ENCODE data around the gene SUGP1.

Gene SUGP1

GRCh38 chr19:19303411-19303810, 16.9 kb downstream of the SUGP1 start:
- Histone ChIP-seq H4K20me1 (ENCODE audit: insufficient read depth, low read length) (0 out of 2 replicates have a peak, but pooled peaks cover 7% of the 10 kb centered on the region), H3K9ac (ENCODE audit: low read depth, low read length) (no peak overlapping the region), H3K9me3 (ENCODE audit: insufficient read depth, low read length, severe bottlenecking) (no peaks in the 10 kb centered on the region), H3K4me2 (ENCODE audit: insufficient read depth, low read length) (no peak overlapping the region), H3K36me3 (ENCODE audit: insufficient read depth, low read length) (peaks cover 74% of the 10 kb centered on the region), H3K79me2 (ENCODE audit: insufficient read depth, low read length) (no peaks in the 10 kb centered on the region), H3K27me3 (ENCODE audit: insufficient read depth, low read length, poor library complexity) (no peaks in the 10 kb centered on the region), H3K4me1 (ENCODE audit: insufficient read depth, low read length) (no peaks in the 10 kb centered on the region), H3K4me3 (ENCODE audit: low read depth in 1 of 2, low read length in 2 of 2) (no peak overlapping the region), H3K27ac (ENCODE audit: low read length) (no peak overlapping the region), H2AFZ (ENCODE audit: low read depth, low read length) (no peak overlapping the region)
- DNase-seq (no peak), ATAC-seq (ENCODE audit: insufficient read depth, low read depth) (no peak)
- TF ChIP-seq EZH2 (IDR thresholded peaks at IDR 0.05; ENCODE audit: borderline replicate concordance, low read depth, low read length, severe bottlenecking) (no peak), CTCF (IDR thresholded peaks at IDR 0.05; ENCODE audit: borderline replicate concordance, extremely low read depth, low read length, poor library complexity, severe bottlenecking) (no peak)

GRCh38 chr19:19300613-19301012, 19.7 kb downstream of the SUGP1 start:
- H4K20me1 ChIP-seq (ENCODE audit: insufficient read depth, low read length): 0 out of 2 replicates have a peak, but pooled peaks cover 5% of the 10 kb centered on the region
- no peaks in the 10 kb centered on the region for H3K27me3 ChIP-seq (ENCODE audit: insufficient read depth, low read length, poor library complexity)
- ATAC-seq (ENCODE audit: insufficient read depth, low read depth) (no peak), DNase-seq (no peak)
- no peak overlapping the region for H3K4me3 ChIP-seq (ENCODE audit: low read depth in 1 of 2, low read length in 2 of 2)
- H2AFZ ChIP-seq (ENCODE audit: low read depth, low read length): no peak overlapping the region
- H3K4me1 ChIP-seq (ENCODE audit: insufficient read depth, low read length): no peaks in the 10 kb centered on the region
- H3K9ac ChIP-seq (ENCODE audit: low read depth, low read length): no peak overlapping the region
- no peak overlapping the region for H3K27ac ChIP-seq (ENCODE audit: low read length)
- no peak for TF ChIP-seq EZH2 (IDR thresholded peaks at IDR 0.05; ENCODE audit: borderline replicate concordance, low read depth, low read length, severe bottlenecking)
- TF ChIP-seq CTCF (IDR thresholded peaks at IDR 0.05; ENCODE audit: borderline replicate concordance, extremely low read depth, low read length, poor library complexity, severe bottlenecking): no peak
- no peak overlapping the region for H3K4me2 ChIP-seq (ENCODE audit: insufficient read depth, low read length)
- H3K9me3 ChIP-seq (ENCODE audit: insufficient read depth, low read length, severe bottlenecking): no peaks in the 10 kb centered on the region
- peaks cover 69% of the 10 kb centered on the region for H3K36me3 ChIP-seq (ENCODE audit: insufficient read depth, low read length)
- no peaks in the 10 kb centered on the region for H3K79me2 ChIP-seq (ENCODE audit: insufficient read depth, low read length)

GRCh38 chr19:19297759-19298158, 22.6 kb downstream of the SUGP1 start:
- TF ChIP-seq CTCF (IDR thresholded peaks at IDR 0.05; ENCODE audit: borderline replicate concordance, extremely low read depth, low read length, poor library complexity, severe bottlenecking): no peak
- TF ChIP-seq EZH2 (IDR thresholded peaks at IDR 0.05; ENCODE audit: borderline replicate concordance, low read depth, low read length, severe bottlenecking): no peak
- no peak overlapping the region for H2AFZ ChIP-seq (ENCODE audit: low read depth, low read length)
- no peaks in the 10 kb centered on the region for H4K20me1 ChIP-seq (ENCODE audit: insufficient read depth, low read length)
- ATAC-seq (ENCODE audit: insufficient read depth, low read depth): no peak
- no peak overlapping the region for H3K4me2 ChIP-seq (ENCODE audit: insufficient read depth, low read length)
- H3K27me3 ChIP-seq (ENCODE audit: insufficient read depth, low read length, poor library complexity): no peaks in the 10 kb centered on the region
- H3K4me3 ChIP-seq (ENCODE audit: low read depth in 1 of 2, low read length in 2 of 2): no peak overlapping the region
- H3K4me1 ChIP-seq (ENCODE audit: insufficient read depth, low read length): no peaks in the 10 kb centered on the region
- no peak for DNase-seq
- H3K36me3 ChIP-seq (ENCODE audit: insufficient read depth, low read length): peaks cover 65% of the 10 kb centered on the region
- H3K9ac ChIP-seq (ENCODE audit: low read depth, low read length): no peak overlapping the region
- no peak overlapping the region for H3K27ac ChIP-seq (ENCODE audit: low read length)
- no peaks in the 10 kb centered on the region for H3K79me2 ChIP-seq (ENCODE audit: insufficient read depth, low read length)
- no peaks in the 10 kb centered on the region for H3K9me3 ChIP-seq (ENCODE audit: insufficient read depth, low read length, severe bottlenecking)

Measured in DND-41 (cell line).